ENCODE measurements around the gene CASP12. TPM values are rescaled to one million over a fixed set of nuclear protein-coding genes. Genes with fewer than 3 reads are reported as not detected.

Gene CASP12
- total RNA-seq, 1 experiment from 2014 or later = not detected

GRCh38 chr11:104841185-104841584, 57.1 kb downstream of the CASP12 start:
- Mint-ChIP-seq H3K27me3 (ENCODE audit: insufficient read depth, unreplicated experiment) (no peaks in the 10 kb centered on the region), H3K4me3 (ENCODE audit: unreplicated experiment) (no peak overlapping the region), H3K9me3 (ENCODE audit: unreplicated experiment) (peaks cover 16% of the 10 kb centered on the region), H3K27ac (ENCODE audit: low read depth, unreplicated experiment) (no peak overlapping the region), H3K36me3 (ENCODE audit: insufficient read depth, unreplicated experiment) (no peaks in the 10 kb centered on the region), H3K4me1 (ENCODE audit: insufficient read depth, unreplicated experiment) (no peaks in the 10 kb centered on the region)
- ChIA-PET CTCF (interaction anchor here (0.7 kb wide), 1 partner anchor 577 kb away, joined by 3 read pairs; no protein-coding TSS in a partner anchor), POLR2A (no interaction called here)
- intact Hi-C loops (cut with micrococcal nuclease) = no loop called here
- BruUV-seq (replicated peaks) = no TSS peak
- DNase-seq (ENCODE audit: unreplicated experiment) = no peak
- TF ChIP-seq CTCF (IDR thresholded peaks at IDR 0.05; ENCODE audit: unreplicated experiment) = no peak

DNA sequence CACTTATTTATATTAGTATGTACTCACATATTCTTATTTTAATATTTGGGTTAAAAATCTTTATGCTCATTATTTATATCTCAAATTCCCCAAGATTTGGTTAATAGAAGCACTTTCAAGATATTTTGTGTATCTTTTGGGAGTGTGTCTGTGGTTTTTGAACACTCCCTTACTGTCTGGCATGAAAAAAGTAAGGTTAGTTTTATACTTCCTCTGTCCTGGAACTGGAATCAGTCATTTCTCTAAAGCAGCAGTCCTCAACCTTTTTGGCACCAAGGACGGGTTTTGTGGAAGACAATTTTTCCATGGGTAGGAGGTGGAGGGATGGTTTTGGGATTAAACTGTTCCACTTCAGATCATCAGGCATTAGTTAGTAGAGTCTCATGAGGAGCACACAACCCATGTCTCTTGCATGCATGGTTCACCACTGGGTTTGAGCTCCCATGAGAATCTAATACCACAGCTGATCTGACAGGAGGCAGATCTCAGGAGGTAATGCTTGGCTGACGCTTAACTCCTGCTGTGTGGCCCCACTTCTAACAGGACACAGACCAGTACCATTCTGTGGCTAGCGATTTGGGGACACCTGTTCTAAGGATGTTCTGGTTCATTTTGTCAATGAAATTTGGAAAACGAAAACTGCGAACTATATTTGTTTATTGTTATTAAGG, 60.2 kb downstream of the CASP12 start:
- no peak for DNase-seq (ENCODE audit: unreplicated experiment)
- Mint-ChIP-seq H3K27ac (ENCODE audit: low read depth, unreplicated experiment) (no peak overlapping the region), H3K9me3 (ENCODE audit: unreplicated experiment) (peaks cover 16% of the 10 kb centered on the region), H3K4me3 (ENCODE audit: unreplicated experiment) (no peak overlapping the region), H3K36me3 (ENCODE audit: insufficient read depth, unreplicated experiment) (no peaks in the 10 kb centered on the region), H3K27me3 (ENCODE audit: insufficient read depth, unreplicated experiment) (no peaks in the 10 kb centered on the region), H3K4me1 (ENCODE audit: insufficient read depth, unreplicated experiment) (no peaks in the 10 kb centered on the region)
- BruUV-seq (replicated peaks) = no TSS peak
- CTCF ChIA-PET = no interaction called here
- POLR2A ChIA-PET = no interaction called here
- intact Hi-C loops (cut with micrococcal nuclease) = no loop called here
- TF ChIP-seq CTCF (IDR thresholded peaks at IDR 0.05; ENCODE audit: unreplicated experiment) = no peak

DNA sequence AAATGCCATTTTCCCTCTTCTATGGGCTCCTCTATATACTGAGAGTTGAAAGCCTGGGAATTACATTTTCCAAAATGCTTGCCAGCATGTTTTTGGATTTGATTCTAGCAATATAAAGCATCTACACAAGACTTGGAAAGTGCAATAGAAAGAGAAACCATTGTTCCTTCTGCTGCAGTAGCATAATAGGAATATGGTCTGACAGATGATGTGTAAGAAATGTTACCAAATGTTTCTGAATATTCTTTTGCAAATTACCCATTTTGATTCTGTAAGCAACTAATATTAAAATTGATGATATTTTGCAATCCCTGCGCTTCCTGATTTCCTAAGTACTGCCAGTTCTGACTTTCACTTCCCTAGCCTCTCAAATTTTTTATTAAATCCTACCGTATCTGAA, 61.6 kb downstream of the CASP12 start:
- CTCF ChIA-PET = no interaction called here
- H3K36me3 Mint-ChIP-seq (ENCODE audit: insufficient read depth, unreplicated experiment) = no peaks in the 10 kb centered on the region

More for the DNA sequence above, 61.6 kb downstream of the CASP12 start:
- H3K4me3 Mint-ChIP-seq (ENCODE audit: unreplicated experiment) = no peak overlapping the region
- H3K27ac Mint-ChIP-seq (ENCODE audit: low read depth, unreplicated experiment) = no peak overlapping the region
- intact Hi-C loops (cut with micrococcal nuclease) = no loop called here
- POLR2A ChIA-PET = no interaction called here
- DNase-seq (ENCODE audit: unreplicated experiment) = no peak
- BruUV-seq (replicated peaks) = no TSS peak
- no peak for TF ChIP-seq CTCF (IDR thresholded peaks at IDR 0.05; ENCODE audit: unreplicated experiment)
- no peaks in the 10 kb centered on the region for H3K4me1 Mint-ChIP-seq (ENCODE audit: insufficient read depth, unreplicated experiment)
- peaks cover 16% of the 10 kb centered on the region for H3K9me3 Mint-ChIP-seq (ENCODE audit: unreplicated experiment)
- no peaks in the 10 kb centered on the region for H3K27me3 Mint-ChIP-seq (ENCODE audit: insufficient read depth, unreplicated experiment)

Other genes starting within 250 kb of the CASP12 start
- 93.6 and 98.8 TPM in 2 replicates for gene CASP4, start 70.1 kb upstream of the CASP12 start, total RNA-seq (2022)
- gene CASP5, start 124.7 kb upstream of the CASP12 start, total RNA-seq (2022) = not detected in 2 replicates
- gene CASP1, start 136.7 kb upstream of the CASP12 start, total RNA-seq (2022) = 27.2 and 34.4 TPM in 2 replicates
- gene CARD16, start 146.9 kb upstream of the CASP12 start, total RNA-seq (2022) = 14.0 and 14.4 TPM in 2 replicates
- not detected in 2 replicates for gene CARD18, start 241.3 kb upstream of the CASP12 start, total RNA-seq (2022)